Dendritic cell treated with granulocyte-macrophage colony-stimulating factor and Interleukin-4, amounts not matched to agents 40 ng/mL and 50 ng/mL, for 4 days (primary cell): ENCODE measurements around the gene PRKAG1.

Experiments used
- H3K27ac Mint-ChIP-seq: one replicate; pipeline ENCODE4 v1.8.0; 2022; ENCODE audit warnings: mild to moderate bottlenecking, mixed read lengths
- H3K27me3 Mint-ChIP-seq: one replicate; pipeline ENCODE4 v1.8.0; 2022; ENCODE audit warnings: mild to moderate bottlenecking, mixed read lengths
- H3K36me3 Mint-ChIP-seq: one replicate; pipeline ENCODE4 v1.8.0; 2022; ENCODE audit warnings: low read depth, mixed read lengths
- H3K4me1 Mint-ChIP-seq: one replicate; pipeline ENCODE4 v1.8.0; 2022; ENCODE audit warnings: low read depth, mixed read lengths
- H3K4me3 Mint-ChIP-seq: one replicate; pipeline ENCODE4 v1.8.0; 2022; ENCODE audit warnings: mild to moderate bottlenecking, moderate library complexity, mixed read lengths
- H3K9me3 Mint-ChIP-seq: one replicate; pipeline ENCODE4 v1.8.0; 2022; ENCODE audit warnings: mixed read lengths
- intact Hi-C: fragments of 100-400 bp; cut with micrococcal nuclease; formaldehyde crosslinking; loops from one replicate; pipeline ENCODE4 v1.15.0; 2022

PRKAG1 gene

GRCh38 chr12:48980953-48981756 lies 37.4 kb downstream of the PRKAG1 start:
- Mint-ChIP-seq H3K36me3 (no peaks in the 10 kb centered on the region), H3K4me1 (peaks cover 60% of the 10 kb centered on the region), H3K4me3 (peak overlapping the region; percentile 70), H3K27ac (no peak overlapping the region), H3K27me3 (peaks cover 95% of the 10 kb centered on the region), H3K9me3 (no peaks in the 10 kb centered on the region)
- intact Hi-C loops = loop anchor here (5.0 kb wide), 1 partner anchor 44 kb away; no protein-coding TSS in a partner anchor

- H3K36me3 Mint-ChIP-seq = no peaks in the 10 kb centered on the region
- peaks cover 95% of the 10 kb centered on the region for H3K27me3 Mint-ChIP-seq
- H3K9me3 Mint-ChIP-seq = no peaks in the 10 kb centered on the region
- peaks cover 53% of the 10 kb centered on the region for H3K4me1 Mint-ChIP-seq
- H3K4me3 Mint-ChIP-seq = peak overlapping the region; percentile 70
- peak overlapping the region; percentile 31 for H3K27ac Mint-ChIP-seq
- intact Hi-C loops = loop anchor here (5.0 kb wide), 1 partner anchor 43 kb away; no protein-coding TSS in a partner anchor
These were observed 38.1 kb downstream of the PRKAG1 start for GRCh38 chr12:48980389-48980952.

- intact Hi-C loops = loop anchor here (5.0 kb wide), 2 partner anchors 42 to 127 kb away; partner anchors contain the start of gene DDX23
- Mint-ChIP-seq H3K27me3 (peaks cover 95% of the 10 kb centered on the region), H3K4me1 (peaks cover 53% of the 10 kb centered on the region), H3K36me3 (no peaks in the 10 kb centered on the region), H3K4me3 (peak overlapping the region; percentile 53), H3K27ac (peak overlapping the region; percentile 31), H3K9me3 (no peaks in the 10 kb centered on the region)
These were observed 38.8 kb downstream of the PRKAG1 start for GRCh38 chr12:48979602-48980388.

GRCh38 chr12:48978741-48979601 lies 39.6 kb downstream of the PRKAG1 start:
- H3K27me3 Mint-ChIP-seq = peaks cover 95% of the 10 kb centered on the region
- H3K4me1 Mint-ChIP-seq = peaks cover 53% of the 10 kb centered on the region
- no peaks in the 10 kb centered on the region for H3K36me3 Mint-ChIP-seq
- peak overlapping the region; percentile 53 for H3K4me3 Mint-ChIP-seq
- no peak overlapping the region for H3K27ac Mint-ChIP-seq
- H3K9me3 Mint-ChIP-seq = no peaks in the 10 kb centered on the region
- intact Hi-C loops = loop anchor here (5.0 kb wide), 1 partner anchor 127 kb away; the partner anchor contains the start of gene DDX23

DNA sequence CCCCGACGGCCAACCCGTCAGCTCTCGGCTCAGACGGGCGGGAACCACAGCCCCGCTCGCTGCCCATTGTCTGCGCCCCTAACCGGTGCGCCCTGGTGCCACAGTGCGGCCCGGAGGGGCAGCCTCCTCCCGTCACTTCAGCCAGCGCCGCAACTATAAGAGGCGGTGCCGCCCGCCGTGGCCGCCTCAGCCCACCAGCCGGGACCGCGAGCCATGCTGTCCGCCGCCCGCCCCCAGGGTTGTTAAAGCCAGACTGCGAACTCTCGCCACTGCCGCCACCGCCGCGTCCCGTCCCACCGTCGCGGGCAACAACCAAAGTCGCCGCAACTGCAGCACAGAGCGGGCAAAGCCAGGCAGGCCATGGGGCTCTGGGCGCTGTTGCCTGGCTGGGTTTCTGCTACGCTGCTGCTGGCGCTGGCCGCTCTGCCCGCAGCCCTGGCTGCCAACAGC lies 40.3 kb downstream of the PRKAG1 start, which contains the start of gene WNT1:
WNT1 (plus strand) TSS at position 32 of the 450 bp plus-strand sequence; CDS start at position 361, 329 bp downstream.
- Mint-ChIP-seq H3K4me1 (peaks cover 59% of the 10 kb centered on the region), H3K4me3 (peak within 1 kb of the TSS; percentile 64), H3K9me3 (no peaks in the 10 kb centered on the region), H3K27me3 (peaks cover 95% of the 10 kb centered on the region), H3K27ac (no peak within 1 kb of the TSS), H3K36me3 (no peaks in the 10 kb centered on the region)
- intact Hi-C loops = loop anchor here (5.0 kb wide), 1 partner anchor 126 kb away; the partner anchor contains the start of gene DDX23

- Mint-ChIP-seq H3K4me1 (peaks cover 66% of the 10 kb centered on the region), H3K27ac (no peak overlapping the region), H3K9me3 (no peaks in the 10 kb centered on the region), H3K4me3 (peak overlapping the region; percentile 64), H3K36me3 (no peaks in the 10 kb centered on the region), H3K27me3 (peaks cover 97% of the 10 kb centered on the region)
- intact Hi-C loops = loop anchor here (5.0 kb wide), 1 partner anchor 125 kb away; the partner anchor contains the start of gene DDX23
These were observed 41.0 kb downstream of the PRKAG1 start for GRCh38 chr12:48977290-48978281.

DNA sequence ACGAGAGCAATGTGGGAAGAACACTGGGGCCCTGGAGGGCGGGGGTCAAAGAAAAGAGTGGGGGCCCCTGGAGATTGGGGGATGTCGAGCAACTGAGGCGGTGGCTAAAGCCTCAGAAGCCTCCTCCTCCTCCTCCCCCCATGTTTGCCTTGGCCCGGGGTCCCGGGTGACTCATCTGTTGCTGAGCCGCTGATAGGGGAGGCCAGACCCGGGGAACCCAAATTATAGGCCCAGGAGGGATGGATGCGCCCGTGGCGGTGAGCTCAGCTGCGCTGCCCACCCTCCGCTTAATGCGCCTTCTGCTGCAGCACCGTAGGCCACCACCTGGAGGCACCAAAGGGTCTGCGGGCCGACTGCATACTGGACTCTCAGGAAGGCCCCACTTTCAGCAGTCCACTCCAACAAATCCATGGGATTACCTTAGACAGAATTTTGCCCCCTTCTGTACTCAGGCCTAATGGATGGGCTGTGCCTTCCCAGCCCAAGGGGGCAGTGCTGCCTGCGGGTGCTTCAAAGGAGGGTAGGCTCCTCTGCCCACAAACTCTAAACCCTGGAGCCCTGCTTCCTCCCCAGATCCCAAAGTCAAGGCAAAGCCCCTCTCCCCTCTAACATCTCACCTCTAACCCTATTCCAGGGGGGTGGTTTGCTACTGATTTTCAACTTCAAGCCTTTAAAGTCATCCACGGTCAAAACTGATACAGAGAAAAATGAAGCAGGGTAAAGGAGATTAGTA lies 44.5 kb downstream of the PRKAG1 start:
- intact Hi-C loops = no loop called here
- Mint-ChIP-seq H3K4me1 (peaks cover 64% of the 10 kb centered on the region), H3K4me3 (no peak overlapping the region), H3K27ac (no peak overlapping the region), H3K9me3 (no peaks in the 10 kb centered on the region), H3K36me3 (no peaks in the 10 kb centered on the region), H3K27me3 (peaks cover 97% of the 10 kb centered on the region)

DNA sequence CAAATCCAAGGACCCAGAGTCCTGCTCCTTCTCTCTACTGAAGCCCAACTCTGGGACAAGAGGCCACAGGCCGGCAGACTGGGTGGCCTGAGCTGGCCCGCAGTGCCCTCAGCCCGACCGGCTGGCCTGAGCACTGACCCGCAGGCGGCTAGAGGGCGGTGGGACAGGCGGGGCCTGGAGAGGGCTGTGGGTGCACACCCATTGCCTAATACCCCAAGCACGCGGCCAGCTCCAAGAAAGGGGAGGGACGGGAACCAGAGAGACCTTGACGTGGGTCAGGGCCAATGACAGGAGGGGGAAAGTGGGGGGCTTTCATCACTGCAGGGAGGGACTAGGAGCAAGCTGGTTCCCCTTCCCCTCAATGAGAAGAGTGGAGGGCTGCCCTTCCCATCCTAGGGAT lies 45.0 kb downstream of the PRKAG1 start:
- no peak overlapping the region for H3K4me3 Mint-ChIP-seq
- H3K27me3 Mint-ChIP-seq = peaks cover 96% of the 10 kb centered on the region
- H3K9me3 Mint-ChIP-seq = no peaks in the 10 kb centered on the region
- peaks cover 62% of the 10 kb centered on the region for H3K4me1 Mint-ChIP-seq
- H3K27ac Mint-ChIP-seq = no peak overlapping the region
- H3K36me3 Mint-ChIP-seq = no peaks in the 10 kb centered on the region
- intact Hi-C loops = no loop called here

GRCh38 chr12:48972952-48973483 lies 45.6 kb downstream of the PRKAG1 start:
- Mint-ChIP-seq H3K36me3 (no peaks in the 10 kb centered on the region), H3K4me3 (no peak overlapping the region), H3K27ac (no peak overlapping the region), H3K4me1 (peaks cover 61% of the 10 kb centered on the region), H3K27me3 (peaks cover 98% of the 10 kb centered on the region), H3K9me3 (no peaks in the 10 kb centered on the region)
- intact Hi-C loops = no loop called here

GRCh38 chr12:48972213-48972951 lies 46.2 kb downstream of the PRKAG1 start:
- no peak overlapping the region for H3K4me3 Mint-ChIP-seq
- intact Hi-C loops = no loop called here
- H3K4me1 Mint-ChIP-seq = peaks cover 54% of the 10 kb centered on the region
- peaks cover 94% of the 10 kb centered on the region for H3K27me3 Mint-ChIP-seq
- no peaks in the 10 kb centered on the region for H3K9me3 Mint-ChIP-seq
- no peak overlapping the region for H3K27ac Mint-ChIP-seq
- H3K36me3 Mint-ChIP-seq = no peaks in the 10 kb centered on the region

- H3K27me3 Mint-ChIP-seq = peaks cover 82% of the 10 kb centered on the region
- peak overlapping the region; percentile 22 for H3K4me3 Mint-ChIP-seq
- H3K27ac Mint-ChIP-seq = no peak overlapping the region
- no peaks in the 10 kb centered on the region for H3K9me3 Mint-ChIP-seq
- intact Hi-C loops = no loop called here
- no peaks in the 10 kb centered on the region for H3K36me3 Mint-ChIP-seq
- H3K4me1 Mint-ChIP-seq = peaks cover 59% of the 10 kb centered on the region
These were observed 47.8 kb downstream of the PRKAG1 start for GRCh38 chr12:48970702-48971334.
